ENCODE results near the gene NCF4.

Gene NCF4

GRCh38 chr22:36899498-36899897, 38.7 kb downstream of the NCF4 start:
- no peak for DNase-seq

GRCh38 chr22:36900225-36900624, 39.4 kb downstream of the NCF4 start:
- peak in 1 of 2 donors; percentile 36 for DNase-seq

- no peak for DNase-seq
These were observed 40.1 kb downstream of the NCF4 start for GRCh38 chr22:36900880-36901279.

GRCh38 chr22:36901411-36902142, 40.8 kb downstream of the NCF4 start:
- DNase-seq, result peak; percentile 18 to 26

- DNase-seq, result no peak
These were observed 41.5 kb downstream of the NCF4 start for GRCh38 chr22:36902143-36902926.

GRCh38 chr22:36904260-36904880, 43.6 kb downstream of the NCF4 start:
- DNase-seq, result no peak

GRCh38 chr22:36907253-36908195, 46.7 kb downstream of the NCF4 start:
- no peak for DNase-seq

- no peak for DNase-seq
These were observed 49.7 kb downstream of the NCF4 start for GRCh38 chr22:36910461-36910860.

GRCh38 chr22:36911887-36912661, 51.3 kb downstream of the NCF4 start:
- DNase-seq, result no peak

- DNase-seq, result no peak
These were observed 52.1 kb downstream of the NCF4 start for GRCh38 chr22:36912694-36913426.

- peak; percentile 17 to 64 for DNase-seq
These were observed 52.9 kb downstream of the NCF4 start, which contains the start of gene CSF2RB for GRCh38 chr22:36913427-36914389. TSS of gene CSF2RB (plus strand) at chr22:36913628. CDS start at chr22:36922208, 8,580 bp downstream.

- DNase-seq, result no peak
These were observed 53.6 kb downstream of the NCF4 start for GRCh38 chr22:36914390-36914752.

- DNase-seq, result no peak
These were observed 55.2 kb downstream of the NCF4 start for GRCh38 chr22:36916034-36916433.

- no peak for DNase-seq
These were observed 57.9 kb downstream of the NCF4 start for GRCh38 chr22:36918586-36919284.

- DNase-seq, result peak; percentile 13 to 70
These were observed 60.7 kb downstream of the NCF4 start for GRCh38 chr22:36921309-36922104.

- no peak for DNase-seq
These were observed 61.4 kb downstream of the NCF4 start for GRCh38 chr22:36922105-36922608.

GRCh38 chr22:36922711-36923110, 61.9 kb downstream of the NCF4 start:
- DNase-seq, result no peak

Data from CD4-positive, alpha-beta T cell treated with Interleukin-4 for 1 hour (primary cell).